HG02798 (cell line): ENCODE data around the gene MED6.

Experiments
- ATAC-seq: cut with Tn5 transposase; IDR thresholded peaks from one replicate; pipeline ENCODE4 v1.9.1; 2021; ENCODE audit warnings: mild to moderate bottlenecking; ENCODE audit not compliant: unreplicated experiment, poor library complexity

The MED6 gene

GRCh38 chr14:70601162-70601561 is 707 bp upstream of the MED6 start:
- no peak for ATAC-seq

GRCh38 chr14:70599345-70599744 is 1.1 kb downstream of the MED6 start:
- ATAC-seq = no peak

GRCh38 chr14:70597731-70598130 is 2.7 kb downstream of the MED6 start:
- ATAC-seq = no peak

GRCh38 chr14:70595443-70596185 is 4.8 kb downstream of the MED6 start:
- ATAC-seq = no peak

- no peak for ATAC-seq
Observed at GRCh38 chr14:70594461-70594860, 6.0 kb downstream of the MED6 start.

- no peak for ATAC-seq
Observed at GRCh38 chr14:70585231-70585630, 15.2 kb downstream of the MED6 start.

- ATAC-seq = no peak
Observed at GRCh38 chr14:70576891-70577290, 23.6 kb downstream of the MED6 start.

- ATAC-seq = no peak
Observed at GRCh38 chr14:70573050-70573449, 27.4 kb downstream of the MED6 start.

GRCh38 chr14:70571139-70571538 is 29.3 kb downstream of the MED6 start:
- ATAC-seq = no peak

GRCh38 chr14:70567791-70568190 is 32.7 kb downstream of the MED6 start:
- no peak for ATAC-seq

GRCh38 chr14:70563869-70564268 is 36.6 kb downstream of the MED6 start:
- ATAC-seq = no peak

- ATAC-seq = no peak
Observed at GRCh38 chr14:70563417-70563816, 37.0 kb downstream of the MED6 start.

GRCh38 chr14:70558356-70558755 is 42.1 kb downstream of the MED6 start:
- no peak for ATAC-seq

GRCh38 chr14:70555890-70556289 is 44.6 kb downstream of the MED6 start:
- ATAC-seq = no peak

GRCh38 chr14:70538087-70538486 is 62.4 kb downstream of the MED6 start:
- no peak for ATAC-seq

- ATAC-seq = no peak
Observed at GRCh38 chr14:70536830-70537229, 63.6 kb downstream of the MED6 start.

- ATAC-seq = no peak
Observed at GRCh38 chr14:70534904-70535303, 65.6 kb downstream of the MED6 start, which contains the start of gene ADAM20. Gene ADAM20 (minus strand): TSS chr14:70535004. CDS start chr14:70524757, 10,247 bp downstream.
